Stimulated activated CD4-positive, alpha-beta T cell treated with anti-CD3 and anti-CD28 coated beads, Interleukin-12 subunit alpha, Interleukin-12 subunit beta, amount 100 ng/mL, for 4 hours (primary cell): ENCODE data around the gene SMPD3.

ENCODE experiments used
- DNase-seq: peaks from one replicate; pipeline ENCODE4 v3.0.0-alpha.2; 2020

The SMPD3 gene

DNA sequence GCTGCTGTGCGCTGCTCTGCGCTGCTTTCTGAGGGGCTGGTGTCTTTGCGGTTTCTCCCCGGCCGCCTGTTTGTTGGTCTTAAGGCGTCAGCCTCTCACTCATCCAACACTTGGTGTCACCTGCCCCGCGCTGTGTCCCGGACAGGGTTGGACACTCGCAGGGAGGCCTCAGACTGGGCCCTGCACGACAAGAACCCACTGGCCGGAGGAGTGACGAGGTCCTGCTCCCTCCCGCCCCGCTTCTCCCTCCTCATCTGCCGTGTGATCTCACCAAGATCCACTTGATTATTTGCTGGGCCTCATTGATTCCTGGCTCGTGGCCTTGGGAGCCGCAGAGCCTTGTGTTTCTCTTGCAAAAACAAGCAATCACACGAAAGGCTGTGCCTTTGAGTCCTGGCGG, 80.9 kb downstream of the SMPD3 start:
- DNase-seq: no peak

DNA sequence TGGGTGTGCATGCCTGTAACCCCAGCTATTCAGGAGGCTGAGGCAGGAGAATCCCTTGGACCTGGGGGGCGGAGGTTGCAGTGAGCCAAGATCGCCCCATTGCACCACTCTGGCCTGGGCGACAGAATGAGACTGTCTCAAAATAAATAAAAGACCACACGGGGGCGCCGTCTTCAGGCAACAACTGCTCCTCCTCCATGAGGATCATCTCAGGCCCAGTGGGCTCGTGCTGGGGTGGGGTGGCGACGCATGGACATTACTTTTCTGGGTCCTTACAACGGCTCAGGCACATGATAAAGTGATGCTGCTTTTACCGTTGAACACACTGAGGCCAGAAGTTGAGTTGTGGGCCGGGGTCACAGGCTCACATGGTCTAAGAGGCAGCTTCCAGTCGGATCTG, 81.3 kb downstream of the SMPD3 start:
- DNase-seq: peak; percentile 31

- no peak for DNase-seq
These were observed 82.2 kb downstream of the SMPD3 start for GRCh38 chr16:68366062-68366461.

DNA sequence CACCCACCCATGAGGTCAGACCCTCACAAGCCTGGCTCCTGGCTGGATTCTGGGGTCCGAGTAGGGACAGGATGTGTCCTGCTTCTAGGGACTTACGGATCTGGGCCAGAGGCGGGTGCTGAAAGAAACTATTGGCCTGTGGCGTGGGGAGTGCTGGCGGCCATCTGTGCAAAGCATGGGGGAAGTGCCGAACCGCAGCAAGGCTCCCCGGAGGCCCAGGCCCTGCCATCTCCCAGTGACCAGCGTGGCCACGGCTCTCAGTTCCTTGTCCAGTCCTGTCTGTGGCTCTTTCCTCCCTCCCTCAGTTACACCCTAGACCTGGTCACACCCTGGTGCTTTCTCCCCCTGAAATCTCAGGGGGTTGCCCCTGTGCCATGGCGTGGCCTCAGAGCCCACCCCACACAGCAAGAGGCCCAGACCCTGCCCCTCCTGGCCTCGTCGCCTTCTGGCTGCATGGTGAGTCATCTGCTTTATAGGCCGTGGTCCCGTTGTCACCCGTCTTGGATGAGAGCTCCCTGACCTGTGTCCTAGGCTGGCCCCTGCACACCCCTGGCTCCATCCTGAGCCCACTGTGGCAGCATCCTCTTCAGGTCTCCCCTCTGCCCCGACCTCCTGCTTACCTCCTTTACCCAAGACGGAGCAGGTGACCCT, 83.0 kb downstream of the SMPD3 start:
- no peak for DNase-seq

DNA sequence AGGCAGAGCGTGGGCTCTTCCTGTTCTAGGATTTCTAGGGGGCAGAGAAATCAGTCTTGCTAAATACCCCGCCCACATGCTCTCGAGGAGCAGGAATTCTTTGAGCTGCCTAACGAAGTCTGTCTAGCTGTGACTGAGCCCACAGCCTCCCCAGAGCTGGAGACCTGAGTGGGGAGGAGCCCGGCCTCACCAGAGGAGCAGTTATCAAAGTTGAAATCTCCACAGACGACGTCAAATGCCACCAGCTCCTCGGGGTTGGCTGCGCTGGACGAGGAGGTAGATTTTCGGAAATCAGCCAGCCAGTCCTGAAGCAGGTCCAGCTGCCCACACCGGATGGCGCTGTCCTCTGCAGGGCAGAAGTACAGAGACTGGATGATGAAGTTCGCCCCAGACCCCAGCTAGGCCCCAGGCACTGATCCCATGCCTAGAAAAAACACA, 83.7 kb downstream of the SMPD3 start:
- no peak for DNase-seq

- DNase-seq: no peak
These were observed 84.4 kb downstream of the SMPD3 start for GRCh38 chr16:68363658-68364521.

GRCh38 chr16:68362947-68363657, 85.2 kb downstream of the SMPD3 start:
- DNase-seq: no peak

DNA sequence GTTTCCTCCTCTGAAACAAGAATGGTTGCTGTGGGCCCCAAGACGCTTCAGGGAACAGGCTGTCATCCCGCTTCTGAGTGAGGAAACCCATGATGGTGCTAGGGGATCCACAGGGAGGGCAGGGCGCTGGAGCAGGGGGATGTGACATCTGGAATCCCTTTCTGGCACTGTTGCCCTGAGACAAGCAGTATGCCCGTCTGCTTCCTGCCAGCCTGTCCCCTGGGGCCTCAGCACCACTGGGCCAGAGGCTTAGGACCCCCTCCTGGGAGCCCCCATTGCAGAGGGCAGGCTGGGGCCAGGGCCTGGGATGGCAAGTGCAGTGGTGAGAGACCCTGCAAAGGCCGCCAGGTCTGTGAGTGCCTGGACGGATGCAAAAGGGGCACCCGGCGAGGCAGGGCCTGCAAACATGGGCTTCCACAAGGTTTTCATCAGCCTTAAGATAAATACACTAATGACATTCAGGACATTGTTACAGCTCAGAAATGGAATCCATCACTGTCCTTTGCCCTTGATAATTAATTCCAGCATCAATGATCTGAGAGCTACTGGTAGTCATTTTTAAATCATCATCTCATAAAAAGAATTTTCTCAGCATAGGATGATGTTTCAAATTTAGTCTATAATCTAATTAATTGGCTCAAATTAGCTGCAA, 85.9 kb downstream of the SMPD3 start:
- no peak for DNase-seq

DNA sequence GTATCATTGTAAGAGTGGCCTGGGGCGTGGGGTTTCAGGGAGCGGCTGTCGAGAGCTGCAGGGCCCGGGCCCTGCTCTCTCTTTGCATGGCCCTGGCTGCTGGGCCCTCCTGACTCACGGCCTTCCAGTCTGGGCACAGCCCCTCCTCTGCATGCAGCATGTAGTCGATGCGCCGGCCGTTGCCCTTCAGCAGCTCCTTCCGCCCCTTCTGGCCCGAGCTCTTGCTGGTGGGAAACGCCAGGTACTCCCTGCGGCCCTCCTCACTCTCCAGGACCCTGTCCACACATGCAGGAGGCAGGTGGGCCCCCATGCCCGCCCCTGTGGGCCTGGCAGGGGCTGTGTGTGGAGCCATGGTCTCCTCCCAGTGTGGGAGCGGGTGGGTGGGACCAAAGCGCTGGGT, 86.8 kb downstream of the SMPD3 start:
- DNase-seq: no peak

DNA sequence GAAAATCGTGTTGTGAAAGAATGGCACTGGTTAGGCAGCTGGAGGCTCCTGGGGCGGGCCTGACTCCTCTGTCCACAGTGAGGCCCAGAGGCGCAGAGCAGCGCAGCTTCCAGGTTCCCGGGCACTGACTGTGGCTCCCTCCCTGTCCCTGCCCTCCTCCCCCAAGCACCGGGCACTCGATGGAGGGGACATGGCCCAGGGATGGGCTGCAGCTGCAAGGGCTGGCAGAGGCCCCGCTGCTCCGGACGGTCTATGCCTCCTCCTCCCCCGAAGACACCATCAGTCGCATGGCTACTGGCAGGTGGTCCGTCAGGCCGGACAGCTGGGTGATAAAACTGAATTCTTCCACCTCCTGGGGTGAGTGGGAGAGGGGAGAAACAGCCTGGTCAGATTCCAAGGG, 87.4 kb downstream of the SMPD3 start:
- DNase-seq: no peak

DNA sequence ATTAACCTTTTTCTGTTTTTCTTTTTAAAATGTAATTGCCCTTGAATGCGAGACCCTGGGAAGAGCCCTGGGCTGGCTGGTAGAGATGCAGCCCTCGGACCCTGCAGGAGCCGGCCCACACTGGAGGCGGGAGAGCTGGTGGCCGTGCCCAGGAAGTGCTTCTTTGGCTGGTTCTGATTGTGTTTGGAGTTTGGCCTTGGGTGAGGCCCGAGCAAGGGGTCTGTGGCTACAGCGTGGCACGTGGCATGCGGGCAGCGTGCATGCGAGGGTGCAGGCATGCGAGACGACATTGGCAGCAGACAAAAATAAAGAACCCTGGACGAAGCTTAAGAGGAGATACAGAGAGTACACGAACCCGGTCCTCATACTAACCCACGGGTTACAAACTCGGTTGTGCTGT, 87.8 kb downstream of the SMPD3 start:
- DNase-seq: no peak

- no peak for DNase-seq
These were observed 88.7 kb downstream of the SMPD3 start for GRCh38 chr16:68359398-68360191.

- DNase-seq: no peak
These were observed 89.4 kb downstream of the SMPD3 start for GRCh38 chr16:68358951-68359350.

DNA sequence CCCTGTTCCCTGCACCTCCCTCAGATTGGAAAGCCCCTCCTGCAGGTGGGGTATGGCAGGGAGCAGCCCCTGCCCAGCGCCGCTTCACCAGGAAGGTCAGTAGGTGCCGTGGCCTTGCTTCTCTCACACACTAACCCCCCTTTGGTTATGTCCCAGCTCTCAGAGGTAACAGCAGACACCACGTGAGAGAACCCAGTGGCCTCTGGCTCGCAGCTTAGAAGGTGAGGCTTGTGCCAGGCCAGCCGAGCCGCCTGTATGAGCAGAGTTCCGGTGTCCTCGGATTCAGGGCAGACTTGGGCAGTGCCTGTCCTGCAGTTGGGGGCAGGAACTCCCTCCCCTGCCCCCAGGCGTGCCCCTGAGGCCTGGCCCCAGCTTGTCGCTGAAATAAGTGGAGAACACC, 90.4 kb downstream of the SMPD3 start:
- no peak for DNase-seq

DNA sequence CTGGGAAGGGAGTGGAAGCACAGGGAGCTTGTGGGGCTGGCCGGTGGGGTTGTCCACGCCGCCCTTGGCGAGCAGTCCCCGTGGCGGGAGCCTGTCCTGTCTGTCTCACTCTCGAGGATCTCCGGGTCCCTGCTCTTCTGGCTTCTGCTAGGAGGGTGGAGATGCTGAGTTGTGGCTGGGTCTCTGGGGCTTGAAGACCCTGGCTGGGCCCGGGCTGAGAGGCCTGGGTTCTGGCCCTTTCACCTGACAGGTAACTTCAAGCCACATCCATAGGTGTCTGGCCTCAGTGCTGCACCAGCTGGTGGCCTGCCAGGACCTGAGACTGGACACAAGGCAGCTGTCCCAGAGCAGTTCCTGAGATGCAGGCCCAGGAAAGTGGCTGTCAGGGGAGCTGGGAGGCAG, 90.8 kb downstream of the SMPD3 start:
- DNase-seq: no peak

GRCh38 chr16:68356919-68357286, 91.4 kb downstream of the SMPD3 start:
- no peak for DNase-seq

DNA sequence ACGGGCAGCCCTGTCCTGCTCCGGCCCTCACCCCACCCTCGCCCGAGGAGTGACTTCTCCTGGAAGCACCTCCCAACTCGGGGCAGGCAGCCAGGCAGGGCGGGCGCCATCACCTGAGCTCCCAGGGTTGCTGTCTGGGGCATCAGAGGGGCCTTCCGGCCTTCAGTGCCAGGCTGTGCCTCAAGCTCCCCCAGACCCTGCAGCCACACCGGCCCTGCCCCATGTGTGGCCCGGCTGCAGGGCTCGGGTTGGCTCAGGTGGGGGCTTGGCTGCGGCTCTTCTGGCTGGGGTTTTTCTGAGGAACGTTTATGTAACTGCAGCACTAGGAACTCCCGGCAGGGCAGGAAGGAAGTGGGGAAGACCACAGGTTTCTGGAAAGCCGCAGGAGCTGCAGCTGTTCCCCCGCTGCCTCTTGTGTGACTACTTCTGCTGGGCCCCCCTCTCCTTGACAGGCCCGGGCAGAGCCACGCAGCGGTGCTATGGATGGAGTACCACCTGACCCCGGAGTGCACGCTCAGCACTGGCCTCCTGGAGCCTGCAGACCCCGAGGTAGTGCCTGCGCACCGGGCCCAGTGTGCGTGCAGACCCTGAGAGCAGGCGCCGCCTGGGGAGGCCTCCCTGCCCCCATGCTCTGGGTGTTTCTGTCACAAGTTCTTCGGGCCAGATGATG, 91.9 kb downstream of the SMPD3 start:
- DNase-seq: peak; percentile 50

DNA sequence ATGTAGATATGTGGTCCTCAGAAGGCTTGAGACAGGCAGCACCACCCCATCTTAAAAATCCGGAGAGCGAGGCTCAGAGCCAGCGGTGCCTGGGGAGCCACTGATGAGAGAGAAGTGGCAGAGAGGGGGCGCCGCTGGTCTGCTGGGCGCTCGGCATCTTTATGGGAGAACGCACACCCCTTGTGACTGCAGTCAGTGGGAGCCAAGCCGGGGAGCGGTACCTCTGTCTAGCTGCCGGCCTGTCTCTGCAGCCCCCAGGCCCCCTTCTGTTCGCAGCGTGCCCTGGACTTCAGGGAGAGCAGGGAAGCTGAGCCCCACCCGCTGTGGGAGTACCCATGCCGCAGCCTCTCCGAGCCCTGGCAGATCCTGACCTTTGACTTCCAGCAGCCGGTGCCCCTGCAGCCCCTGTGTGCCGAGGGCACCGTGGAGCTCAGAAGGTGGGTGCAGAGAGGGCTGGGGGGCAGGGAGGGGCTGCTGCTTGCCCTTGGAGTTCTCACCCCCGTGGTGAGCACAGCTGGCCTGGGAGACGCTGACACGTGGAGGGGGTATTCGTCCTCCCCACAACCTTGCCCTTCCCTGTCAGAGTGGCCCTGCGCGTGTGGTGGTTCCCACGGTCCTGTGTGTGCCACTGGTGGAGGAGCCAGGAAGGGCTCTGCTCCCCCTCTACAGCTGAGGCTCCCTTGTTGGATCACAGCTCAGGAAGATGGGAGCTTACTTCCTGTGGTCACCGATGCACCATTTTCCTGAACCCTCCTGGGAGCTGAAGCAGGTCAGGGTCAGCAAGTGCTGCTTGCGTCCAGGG, 92.7 kb downstream of the SMPD3 start:
- no peak for DNase-seq

DNA sequence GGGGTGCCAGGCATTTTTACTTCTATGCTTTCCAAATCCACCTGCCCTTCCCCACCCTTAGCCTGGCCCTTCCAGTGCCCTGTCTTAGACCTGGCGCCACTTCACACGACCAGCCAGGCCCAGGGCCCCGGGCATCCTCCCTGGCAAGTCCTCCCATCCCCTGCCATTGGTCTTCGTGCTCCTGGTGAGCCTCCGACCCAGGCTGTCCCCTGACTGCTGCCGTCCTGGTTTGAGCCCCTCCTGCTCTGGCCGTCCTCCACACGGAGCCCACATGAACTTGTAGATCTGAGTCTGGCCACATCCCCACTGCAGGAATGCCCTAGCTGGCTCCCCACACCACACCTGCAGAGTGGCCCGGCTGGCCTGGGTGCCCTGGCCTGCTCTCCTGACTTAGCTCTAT, 93.5 kb downstream of the SMPD3 start:
- no peak for DNase-seq

GRCh38 chr16:68353366-68353765, 94.9 kb downstream of the SMPD3 start:
- DNase-seq: no peak

GRCh38 chr16:68351991-68352431, 96.3 kb downstream of the SMPD3 start:
- DNase-seq: no peak
